CD14-positive monocyte (primary cell): Measurements from ENCODE around the gene C1QTNF8. TPM values are rescaled to one million over a fixed set of nuclear protein-coding genes. Genes with fewer than 3 reads are reported as not detected.
"Not testable (repeated sequence)": the region's sequence is repeated elsewhere in the genome, so short reads cannot be mapped to it uniquely, and the experiment has no call there.

Experiments used
- DNase-seq, 3 donors: peaks; one replicate each; pipeline ENCODE4 v3.0.0-alpha.2; 2011 to 2022
- H2AFZ ChIP-seq: 2 replicates; pipeline ENCODE4 v1.6.0; 2012; ENCODE audit warnings: mild to moderate bottlenecking, low read depth, low read length, inconsistent platforms; ENCODE audit not compliant: insufficient read depth, poor library complexity, severe bottlenecking
- H3K27ac ChIP-seq, 2 donors: 1 replicate in 1 of 2; 2 replicates in 1 of 2; pipeline ENCODE4 v1.5.1; 2012 to 2013; ENCODE audit warnings: low read length in 2 of 2, control low read depth in 1 of 2, inconsistent platforms in 1 of 2, low read depth in 1 of 2, mild to moderate bottlenecking in 1 of 2
- H3K27me3 ChIP-seq, 2 donors: one replicate each; pipeline versions ENCODE4 v1.6.0 to v1.6.1; 2011 to 2013; ENCODE audit warnings: low read length in 2 of 2; ENCODE audit not compliant: control insufficient read depth in 2 of 2, insufficient read depth in 2 of 2
- H3K36me3 ChIP-seq, 2 donors: replicated peaks in 1 of 2; 1 replicate in 1 of 2; 2 replicates in 1 of 2; pipeline versions ENCODE4 v1.5.1 to v1.6.1; 2012 to 2013; ENCODE audit warnings: low read length in 2 of 2, control low read depth in 1 of 2, inconsistent platforms in 1 of 2, mild to moderate bottlenecking in 1 of 2; ENCODE audit not compliant: insufficient read depth in 2 of 2, control insufficient read depth in 1 of 2
- H3K4me1 ChIP-seq, 2 donors: 1 replicate in 1 of 2; 2 replicates in 1 of 2; pipeline versions ENCODE4 v1.5.1 to v1.6.1; 2012 to 2013; ENCODE audit warnings: low read length in 2 of 2, control low read depth in 1 of 2, inconsistent platforms in 1 of 2, mild to moderate bottlenecking in 1 of 2, moderate library complexity in 1 of 2; ENCODE audit not compliant: insufficient read depth in 2 of 2, control insufficient read depth in 1 of 2
- H3K4me2 ChIP-seq: replicated peaks from 2 replicates; pipeline ENCODE3; 2012; ENCODE audit warnings: low read length, moderate library complexity, mild to moderate bottlenecking; ENCODE audit not compliant: poor library complexity, severe bottlenecking; ENCODE audit errors: extremely low read depth
- H3K4me3 ChIP-seq, 3 experiments: fragments of 200-600 bp in 1 of 3; sonication (generic) in 1 of 3; replicated peaks in 1 of 3; 1 replicate in 2 of 3; 2 replicates in 1 of 3; pipeline ENCODE4 v1.5.1; 2011 to 2013; ENCODE audit warnings: low read length in 3 of 3, mild to moderate bottlenecking in 3 of 3, control low read depth in 2 of 3, low read depth in 2 of 3, inconsistent platforms in 1 of 3, moderate library complexity in 1 of 3
- H3K79me2 ChIP-seq: 2 replicates; pipeline ENCODE4 v1.6.0; 2012; ENCODE audit warnings: mild to moderate bottlenecking, control low read depth, inconsistent platforms, low read length, moderate library complexity; ENCODE audit not compliant: insufficient read depth
- H3K9ac ChIP-seq: 2 replicates; pipeline ENCODE4 v1.6.0; 2017; ENCODE audit warnings: low read length, mild to moderate bottlenecking; ENCODE audit not compliant: insufficient read depth, poor library complexity, severe bottlenecking
- H3K9me3 ChIP-seq, 2 donors: replicated peaks in 1 of 2; 1 replicate in 1 of 2; 2 replicates in 1 of 2; pipeline versions ENCODE4 v1.5.1 to v1.6.1; 2012 to 2013; ENCODE audit warnings: low read length in 2 of 2, control low read depth in 1 of 2; ENCODE audit not compliant: control insufficient read depth in 1 of 2, insufficient read depth in 1 of 2
- H4K20me1 ChIP-seq: 2 replicates; pipeline ENCODE4 v1.6.0; 2012; ENCODE audit warnings: mild to moderate bottlenecking, low read length, control low read depth, moderate library complexity; ENCODE audit not compliant: insufficient read depth
- H3K27ac Mint-ChIP-seq, 7 donors: one replicate each; pipeline ENCODE4 v1.8.0; 2020; ENCODE audit warnings: mild to moderate bottlenecking in 7 of 7, mixed read lengths in 7 of 7, moderate library complexity in 6 of 7, inconsistent platforms in 2 of 7
- H3K27me3 Mint-ChIP-seq, 3 donors: one replicate each; pipeline ENCODE4 v1.8.0; 2021 to 2022; ENCODE audit warnings: low read depth in 3 of 3, mild to moderate bottlenecking in 3 of 3, mixed read lengths in 3 of 3, moderate library complexity in 3 of 3, inconsistent platforms in 1 of 3
- H3K36me3 Mint-ChIP-seq, 2 donors: one replicate each; pipeline ENCODE4 v1.8.0; 2020; ENCODE audit warnings: mixed read lengths in 2 of 2, inconsistent platforms in 1 of 2, mild to moderate bottlenecking in 1 of 2
- H3K4me1 Mint-ChIP-seq: one replicate; pipeline ENCODE4 v1.8.0; 2020; ENCODE audit warnings: mild to moderate bottlenecking, mixed read lengths
- H3K4me3 Mint-ChIP-seq, 2 donors: one replicate each; pipeline ENCODE4 v1.8.0; 2020; ENCODE audit warnings: mild to moderate bottlenecking in 2 of 2, mixed read lengths in 2 of 2, moderate library complexity in 1 of 2
- H3K9me3 Mint-ChIP-seq, 7 donors: one replicate each; pipeline ENCODE4 v1.8.0; 2020 to 2022; ENCODE audit warnings: mixed read lengths in 7 of 7, mild to moderate bottlenecking in 6 of 7, moderate library complexity in 6 of 7, inconsistent platforms in 2 of 7
- CTCF ChIP-seq: fragments of 200-600 bp; IDR thresholded peaks from one replicate; pipeline ENCODE4 v1.8.0; 2022; ENCODE audit warnings: antibody characterized with exemption, mild to moderate bottlenecking
- WGBS: methylation state at CpG from one replicate; pipeline ENCODE4 v1.1.5; 2013; ENCODE audit warnings: missing lambda C conversion rate; ENCODE audit not compliant: insufficient coverage; 5-methylcytosine and 5-hydroxymethylcytosine counted together
- intact Hi-C, 2 donors: fragments of 100-400 bp; cut with micrococcal nuclease; formaldehyde crosslinking; loops; one replicate each; pipeline versions ENCODE4 v1.15.0 to v1.15.1; 2023
- polyA plus RNA-seq, 3 donors: library from polyadenylated mRNA; depleted of rRNA in 1 of 3; unstranded in 2 of 3; stranded (reverse) in 1 of 3; fragments of 300-500 nt in 2 of 3; fragments of >200 nt in 1 of 3; fragmentation: Illumina TruSeq in 2 of 3; gene quantifications; 1 replicate in 2 of 3; 2 replicates in 1 of 3; pipeline ENCODE4 v1.2.3, GENCODE V29; 2012 to 2021

The C1QTNF8 gene
- polyA plus RNA-seq, 3 donors = not detected

GRCh38 chr16:1088295-1089170 is 7.5 kb downstream of the C1QTNF8 start:
- H3K9ac ChIP-seq = no peak overlapping the region
- 91% methylated on average over 35 of the region's 40 CpGs for WGBS
- H3K4me3 ChIP-seq = no peak overlapping the region
- H2AFZ ChIP-seq = no peak overlapping the region
- TF ChIP-seq CTCF = no peak
- peaks cover 0 to 9% of the 10 kb centered on the region in 2 donors for H3K27me3 ChIP-seq
- H3K9me3 ChIP-seq = peaks cover 30 to 47% of the 10 kb centered on the region in 2 donors
- DNase-seq = no peak
- H3K27me3 Mint-ChIP-seq = peaks cover 6 to 30% (median 12%) of the 10 kb centered on the region in 3 donors
- peaks cover 27 to 68% (median 42%) of the 10 kb centered on the region in 7 donors for H3K9me3 Mint-ChIP-seq
- no peaks in the 10 kb centered on the region for H3K36me3 Mint-ChIP-seq
- H3K79me2 ChIP-seq = no peaks in the 10 kb centered on the region
- intact Hi-C loops = no loop called here
- no peaks in the 10 kb centered on the region for H3K36me3 ChIP-seq
- no peak overlapping the region for H3K27ac Mint-ChIP-seq
- H4K20me1 ChIP-seq = no peaks in the 10 kb centered on the region
- no peak overlapping the region for H3K27ac ChIP-seq
- H3K4me1 ChIP-seq = no peaks in the 10 kb centered on the region
- no peak overlapping the region for H3K4me3 Mint-ChIP-seq
- no peak overlapping the region for H3K4me2 ChIP-seq
- no peaks in the 10 kb centered on the region for H3K4me1 Mint-ChIP-seq

GRCh38 chr16:1086443-1086842 is 9.6 kb downstream of the C1QTNF8 start:
- Histone ChIP-seq H3K9me3 (peaks cover 23 to 44% of the 10 kb centered on the region in 2 donors), H3K27me3 (peaks cover 0 to 15% of the 10 kb centered on the region in 2 donors)
- H3K4me3 ChIP-seq, H2AFZ ChIP-seq, H3K4me1 ChIP-seq, H3K4me3 Mint-ChIP-seq, H3K79me2 ChIP-seq, H3K4me1 Mint-ChIP-seq, H3K9ac ChIP-seq, H4K20me1 ChIP-seq, intact Hi-C loops, H3K36me3 Mint-ChIP-seq, DNase-seq, H3K27ac ChIP-seq, H3K36me3 ChIP-seq, H3K4me2 ChIP-seq, H3K27ac Mint-ChIP-seq: not testable (repeated sequence)
- Mint-ChIP-seq H3K9me3 (peaks cover 17 to 55% (median 39%) of the 10 kb centered on the region in 7 donors), H3K27me3 (peaks cover 5 to 40% (median 9%) of the 10 kb centered on the region in 3 donors)
- WGBS = 93% methylated on average over 2 of the region's 10 CpGs
